PC-9 (cell line): ENCODE measurements around the gene BAK1.

Source experiments
- CTCF ChIP-seq: fragments of 200-600 bp; sonication (generic); conservative IDR thresholded peaks from 2 replicates; pipeline ENCODE4 v1.6.1; 2017; ENCODE audit warnings: mixed run types, antibody characterized with exemption, mild to moderate bottlenecking, moderate library complexity
- EZH2 ChIP-seq: fragments of 200-600 bp; sonication (generic); IDR thresholded peaks from 2 replicates; pipeline ENCODE4 v1.8.0; 2017; ENCODE audit warnings: antibody characterized with exemption, low read depth

- TF ChIP-seq CTCF (no peak), EZH2 (no peak)
These were observed 22.1 kb upstream of the BAK1 start for GRCh38 chr6:33602180-33602579.
